Tibial artery (tissue), 4 donors: Measurements from ENCODE around the gene PIK3R5.

Experiments
- DNase-seq, 2 donors: peaks; one replicate each; pipeline ENCODE4 v3.0.0-alpha.2; 2019
- H3K27ac ChIP-seq, 2 donors: fragments of 200-600 bp; sonication (generic) in 1 of 2; 1 replicate in 1 of 2; 2 replicates in 1 of 2; pipeline ENCODE4 v1.5.1; 2018 to 2019; ENCODE audit warnings: mild to moderate bottlenecking in 1 of 2
- H3K27me3 ChIP-seq, 2 donors: fragments of 200-600 bp; sonication (generic) in 1 of 2; one replicate each; pipeline versions ENCODE4 v1.5.1 to v1.6.0; 2016 to 2019
- H3K36me3 ChIP-seq, 3 donors: fragments of 200-600 bp; sonication (generic) in 2 of 3; one replicate each; pipeline ENCODE4 v1.5.1; 2016 to 2019; ENCODE audit warnings: mild to moderate bottlenecking in 2 of 3
- H3K4me1 ChIP-seq, 4 donors: fragments of 200-600 bp; sonication (generic) in 2 of 4; 1 replicate in 3 of 4; 2 replicates in 1 of 4; pipeline ENCODE4 v1.5.1; 2016 to 2019
- H3K4me3 ChIP-seq, 2 donors: fragments of 200-600 bp; sonication (generic) in 1 of 2; 1 replicate in 1 of 2; 2 replicates in 1 of 2; pipeline ENCODE4 v1.5.1; 2018 to 2019; ENCODE audit warnings: mild to moderate bottlenecking in 2 of 2
- H3K9me3 ChIP-seq, 3 donors: fragments of 200-600 bp; sonication (generic) in 1 of 3; one replicate each; pipeline ENCODE4 v1.5.1; 2016 to 2019
- intact Hi-C: fragments of 100-400 bp; cut with DNase I; formaldehyde crosslinking; loops from one replicate; pipeline ENCODE4 v1.15.0; 2023; ENCODE audit warnings: low total_unique reads
- TF ChIP-seq, protein P1 (sequence below), 2 experiments: fragments of 200-600 bp in 1 of 2; fragments of 450-650 bp in 1 of 2; IDR thresholded peaks; one replicate each; pipeline ENCODE4 v1.5.1; 2017 to 2019; ENCODE audit warnings: antibody characterized with exemption in 2 of 2, mild to moderate bottlenecking in 1 of 2, moderate library complexity in 1 of 2

The PIK3R5 gene

GRCh38 chr17:8870406-8871040 lies 95.0 kb downstream of the PIK3R5 start:
- Histone ChIP-seq H3K27me3 (peaks cover 0 to 29% of the 10 kb centered on the region in 2 donors), H3K4me3 (no peak overlapping the region), H3K4me1 (no peaks in the 10 kb centered on the region), H3K27ac (no peak overlapping the region), H3K36me3 (no peaks in the 10 kb centered on the region), H3K9me3 (no peaks in the 10 kb centered on the region)
- DNase-seq = no peak
- TF ChIP-seq, protein P1, sequence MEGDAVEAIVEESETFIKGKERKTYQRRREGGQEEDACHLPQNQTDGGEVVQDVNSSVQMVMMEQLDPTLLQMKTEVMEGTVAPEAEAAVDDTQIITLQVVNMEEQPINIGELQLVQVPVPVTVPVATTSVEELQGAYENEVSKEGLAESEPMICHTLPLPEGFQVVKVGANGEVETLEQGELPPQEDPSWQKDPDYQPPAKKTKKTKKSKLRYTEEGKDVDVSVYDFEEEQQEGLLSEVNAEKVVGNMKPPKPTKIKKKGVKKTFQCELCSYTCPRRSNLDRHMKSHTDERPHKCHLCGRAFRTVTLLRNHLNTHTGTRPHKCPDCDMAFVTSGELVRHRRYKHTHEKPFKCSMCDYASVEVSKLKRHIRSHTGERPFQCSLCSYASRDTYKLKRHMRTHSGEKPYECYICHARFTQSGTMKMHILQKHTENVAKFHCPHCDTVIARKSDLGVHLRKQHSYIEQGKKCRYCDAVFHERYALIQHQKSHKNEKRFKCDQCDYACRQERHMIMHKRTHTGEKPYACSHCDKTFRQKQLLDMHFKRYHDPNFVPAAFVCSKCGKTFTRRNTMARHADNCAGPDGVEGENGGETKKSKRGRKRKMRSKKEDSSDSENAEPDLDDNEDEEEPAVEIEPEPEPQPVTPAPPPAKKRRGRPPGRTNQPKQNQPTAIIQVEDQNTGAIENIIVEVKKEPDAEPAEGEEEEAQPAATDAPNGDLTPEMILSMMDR (IDR thresholded peaks at IDR 0.05) = no peak
- intact Hi-C loops = no loop called here

- Histone ChIP-seq H3K9me3 (no peaks in the 10 kb centered on the region), H3K36me3 (no peaks in the 10 kb centered on the region), H3K27ac (no peak overlapping the region), H3K4me3 (no peak overlapping the region), H3K27me3 (peaks cover 0 to 28% of the 10 kb centered on the region in 2 donors), H3K4me1 (no peaks in the 10 kb centered on the region)
- intact Hi-C loops = no loop called here
- DNase-seq = peak in 1 of 2 donors; percentile 29
- TF ChIP-seq, protein P1 (IDR thresholded peaks at IDR 0.05) = no peak
Measured at GRCh38 chr17:8869114-8869815, 96.2 kb downstream of the PIK3R5 start.

DNA sequence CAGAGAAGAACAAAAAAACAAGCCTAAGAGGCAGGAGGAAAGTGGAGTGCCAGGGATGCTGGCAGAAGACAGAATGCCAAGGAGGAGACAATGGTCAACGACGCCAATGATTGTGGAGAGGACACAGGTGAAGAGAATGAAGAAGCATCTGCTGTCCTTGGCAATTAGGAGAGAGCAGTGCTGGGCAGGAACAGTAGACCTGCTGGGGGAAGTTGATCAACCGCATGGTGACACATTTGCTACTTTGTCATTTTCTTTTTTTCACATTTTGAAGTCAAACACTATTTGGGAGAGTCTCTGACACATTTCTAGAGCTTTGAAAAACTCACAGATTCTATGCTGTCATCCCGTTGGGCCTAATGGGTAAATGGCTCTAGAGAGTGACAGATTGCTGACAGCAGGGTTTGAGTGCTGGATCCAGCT lies 97.0 kb downstream of the PIK3R5 start:
- H3K27me3 ChIP-seq = peaks cover 0 to 21% of the 10 kb centered on the region in 2 donors
- H3K4me3 ChIP-seq = no peak overlapping the region
- intact Hi-C loops = no loop called here
- peaks cover 0 to 3% (median 0%) of the 10 kb centered on the region in 3 donors for H3K9me3 ChIP-seq
- no peaks in the 10 kb centered on the region for H3K4me1 ChIP-seq
- H3K27ac ChIP-seq = no peak overlapping the region
- TF ChIP-seq, protein P1 (IDR thresholded peaks at IDR 0.05) = no peak
- peak in 1 of 2 donors; percentile 12 for DNase-seq
- H3K36me3 ChIP-seq = no peaks in the 10 kb centered on the region

- TF ChIP-seq, protein P1 (IDR thresholded peaks at IDR 0.05) = no peak
- Histone ChIP-seq H3K4me1 (no peaks in the 10 kb centered on the region), H3K36me3 (no peaks in the 10 kb centered on the region), H3K9me3 (peaks cover 0 to 3% (median 0%) of the 10 kb centered on the region in 3 donors), H3K27me3 (peaks cover 0 to 16% of the 10 kb centered on the region in 2 donors), H3K4me3 (no peak overlapping the region), H3K27ac (no peak overlapping the region)
- no peak for DNase-seq
- intact Hi-C loops = no loop called here
Measured at GRCh38 chr17:8868092-8868491, 97.4 kb downstream of the PIK3R5 start.

GRCh38 chr17:8867361-8867981 lies 98.0 kb downstream of the PIK3R5 start, which contains the start of gene PIK3R6:
TSS of gene PIK3R6 (minus strand) at chr17:8867674. CDS start at chr17:8849794, 17,880 bp downstream.
- intact Hi-C loops = no loop called here
- Histone ChIP-seq H3K36me3 (no peaks in the 10 kb centered on the region), H3K4me3 (no peak within 1 kb of the TSS), H3K9me3 (peaks cover 0 to 3% (median 0%) of the 10 kb centered on the region in 3 donors), H3K4me1 (no peaks in the 10 kb centered on the region), H3K27ac (no peak within 1 kb of the TSS), H3K27me3 (peaks cover 0 to 11% of the 10 kb centered on the region in 2 donors)
- TF ChIP-seq, protein P1 (IDR thresholded peaks at IDR 0.05) = no peak
- DNase-seq = peak in 1 of 2 donors; percentile 57
